ENCODE data around the gene RAB11FIP4.

DNA sequence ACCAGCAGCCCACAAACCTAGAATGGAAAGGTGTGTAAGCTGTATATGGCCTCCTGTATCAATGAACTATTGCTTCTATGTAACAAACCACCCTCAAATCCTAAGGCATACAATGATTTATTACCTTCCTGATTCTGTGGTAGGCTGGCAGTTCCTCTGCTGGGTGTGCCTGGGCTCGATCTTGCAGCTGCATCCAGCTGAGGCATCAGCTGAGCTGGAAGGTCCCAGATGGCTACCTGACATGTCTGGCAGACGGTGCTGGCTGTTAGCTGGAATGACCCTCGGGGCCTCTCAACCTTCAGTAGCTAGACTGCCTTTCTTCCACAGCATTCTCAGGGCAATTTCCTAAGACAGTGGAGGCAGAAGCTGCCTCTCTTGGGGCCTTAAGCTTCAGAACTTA is 152.7 kb downstream of the RAB11FIP4 start:
- TF ChIP-seq CTCF (IDR thresholded peaks at IDR 0.05) (no peak), POLR2A (IDR thresholded peaks at IDR 0.05) (no peak)
